SK-N-SH (cell line): ENCODE data around the gene HYLS1. TPM values are rescaled to one million over a fixed set of nuclear protein-coding genes. Genes with fewer than 3 reads are reported as not detected.
A peak's percentile ranks its signal among the peaks of the same experiment; 100 is the strongest.

ENCODE experiments used
- CTCF ChIA-PET: fragments of 300-600, 350-600 bp; formaldehyde crosslinking; extraction: SDS; loops from one replicate; lab custom pipeline; 2021; lab: Yijun Ruan, JAX
- POLR2A ChIA-PET: fragments of 350-600 bp; sonication (Branson Sonifier 250); formaldehyde crosslinking; extraction: SDS; loops from one replicate; lab custom pipeline; 2020; ENCODE audit warnings: antibody characterized with exemption, inconsistent platforms; lab: Yijun Ruan, JAX
- DNase-seq: peaks from one replicate; pipeline ENCODE4 v3.0.0; 2012
- H2AFZ ChIP-seq: fragments of 200-600 bp; sonication (generic); 2 replicates; pipeline ENCODE4 v1.8.1; 2016; ENCODE audit warnings: antibody characterized with exemption, mild to moderate bottlenecking, low read depth
- H3F3A ChIP-seq: fragments of 200-600 bp; sonication (generic); replicated peaks from 2 replicates; pipeline ENCODE3; 2016; ENCODE audit warnings: antibody characterized with exemption, mild to moderate bottlenecking; ENCODE audit not compliant: insufficient read depth
- H3K27ac ChIP-seq, 2 experiments: fragments of 200-500 bp in 1 of 2; fragments of 200-600 bp in 1 of 2; sonication (Bioruptor generic) in 1 of 2; sonication (generic), shearing (Covaris generic) in 1 of 2; 2 replicates each; pipeline versions ENCODE4 v1.5.1 to v1.6.1; 2014 to 2016; ENCODE audit warnings: low read depth in 2 of 2, inconsistent platforms in 1 of 2, low read length in 1 of 2, mild to moderate bottlenecking in 1 of 2, mixed read lengths in 1 of 2
- H3K27me3 ChIP-seq: fragments of 200-600 bp; sonication (generic), shearing (Covaris generic); 2 replicates; pipeline ENCODE4 v1.6.1; 2016; ENCODE audit warnings: mixed run types; ENCODE audit not compliant: insufficient read depth
- H3K36me3 ChIP-seq, 2 experiments: fragments of 200-500 bp in 1 of 2; fragments of 200-600 bp in 1 of 2; sonication (Bioruptor generic) in 1 of 2; sonication (generic) in 1 of 2; replicated peaks in 1 of 2; 2 replicates each; pipeline versions ENCODE3 to v1.5.1; 2014 to 2016; ENCODE audit warnings: low read length in 1 of 2, mild to moderate bottlenecking in 1 of 2; ENCODE audit not compliant: insufficient read depth in 2 of 2, control insufficient read depth in 1 of 2
- H3K4me1 ChIP-seq, 2 experiments: fragments of 200-500 bp in 1 of 2; fragments of 200-600 bp in 1 of 2; sonication (Bioruptor generic) in 1 of 2; sonication (generic), shearing (Covaris generic) in 1 of 2; 2 replicates each; pipeline versions ENCODE4 v1.5.1 to v1.6.1; 2014 to 2016; ENCODE audit warnings: low read depth in 1 of 2, low read length in 1 of 2, mixed run types in 1 of 2; ENCODE audit not compliant: insufficient read depth in 2 of 2, control insufficient read depth in 1 of 2
- H3K4me2 ChIP-seq: fragments of 200-600 bp; sonication (generic), shearing (Covaris generic); 2 replicates; pipeline ENCODE4 v1.6.1; 2017; ENCODE audit warnings: mixed run types
- H3K4me3 ChIP-seq, 2 experiments: fragments of 200-500 bp in 1 of 2; fragments of 200-600 bp in 1 of 2; sonication (Bioruptor generic) in 1 of 2; sonication (generic), shearing (Covaris generic) in 1 of 2; 2 replicates each; pipeline versions ENCODE4 v1.5.1 to v1.8.1; 2014 to 2016; ENCODE audit warnings: low read depth in 2 of 2, inconsistent platforms in 1 of 2, low read length in 1 of 2, mild to moderate bottlenecking in 1 of 2, mixed read lengths in 1 of 2, moderate library complexity in 1 of 2
- H3K79me2 ChIP-seq: fragments of 200-600 bp; sonication (generic); 2 replicates; pipeline ENCODE4 v1.8.1; 2017; ENCODE audit warnings: mild to moderate bottlenecking; ENCODE audit not compliant: insufficient read depth
- H3K9ac ChIP-seq: fragments of 200-600 bp; sonication (generic); 2 replicates; pipeline ENCODE4 v1.6.1; 2017; ENCODE audit warnings: mixed run types
- H3K9me2 ChIP-seq: fragments of 200-600 bp; sonication (generic); 2 replicates; pipeline ENCODE4 v1.6.1; 2017; ENCODE audit warnings: mixed run types
- H3K9me3 ChIP-seq: fragments of 200-600 bp; sonication (generic); 2 replicates; pipeline ENCODE4 v1.6.1; 2017; ENCODE audit warnings: mixed run types, mild to moderate bottlenecking, moderate library complexity
- H4K20me1 ChIP-seq: fragments of 200-600 bp; sonication (generic); 2 replicates; pipeline ENCODE4 v1.6.1; 2017; ENCODE audit warnings: mild to moderate bottlenecking, mixed run types; ENCODE audit not compliant: insufficient read depth
- EP300 ChIP-seq, 2 experiments: IDR thresholded peaks; 2 replicates each; pipeline versions ENCODE4 v1.4.0 to v1.6.1; 2012; ENCODE audit warnings: borderline replicate concordance in 1 of 2, low read depth in 1 of 2, low read length in 1 of 2
- FOXJ3 ChIP-seq: sonication (generic); formaldehyde crosslinking; IDR thresholded peaks from 2 replicates; pipeline ENCODE4 v1.5.1; 2020; ENCODE audit warnings: mild to moderate bottlenecking, missing genetic modification reagents
- GATA2 ChIP-seq: sonication (generic); formaldehyde crosslinking; IDR thresholded peaks from 2 replicates; pipeline ENCODE4 v1.5.0; 2020; ENCODE audit warnings: mild to moderate bottlenecking, missing genetic modification reagents
- JUND ChIP-seq: IDR thresholded peaks from 2 replicates; pipeline ENCODE4 v1.4.0; 2012
- RAD21 ChIP-seq: IDR thresholded peaks from 2 replicates; pipeline ENCODE4 v1.6.1; 2012; ENCODE audit warnings: mild to moderate bottlenecking, low read length
- RCOR1 ChIP-seq: fragments of 150-350 bp; IDR thresholded peaks from 2 replicates; pipeline ENCODE4 v1.6.1; 2017; ENCODE audit warnings: antibody characterized with exemption, low read length
- RXRA ChIP-seq: IDR thresholded peaks from 2 replicates; pipeline ENCODE4 v1.4.0; 2012; ENCODE audit warnings: low read depth, mild to moderate bottlenecking, borderline replicate concordance
- SIN3A ChIP-seq: IDR thresholded peaks from 2 replicates; pipeline ENCODE4 v1.6.1; 2012; ENCODE audit warnings: low read depth, mild to moderate bottlenecking, low read length, moderate library complexity, borderline replicate concordance
- TAF1 ChIP-seq: IDR thresholded peaks from 2 replicates; pipeline ENCODE4 v1.6.1; 2012; ENCODE audit warnings: low read depth, mild to moderate bottlenecking, low read length, moderate library complexity, borderline replicate concordance
- TCF12 ChIP-seq: IDR thresholded peaks from 2 replicates; pipeline ENCODE4 v1.4.0; 2012
- YY1 ChIP-seq: IDR thresholded peaks from 2 replicates; pipeline ENCODE4 v1.4.0; 2012; ENCODE audit warnings: low read depth, mild to moderate bottlenecking
- WGBS: methylation state at CpG from one replicate; pipeline ENCODE4 v1.1.6; 2017; ENCODE audit warnings: low lambda C conversion rate; 5-methylcytosine and 5-hydroxymethylcytosine counted together
- polyA plus RNA-seq, 3 experiments: library from polyadenylated mRNA; depleted of rRNA; stranded (reverse); fragments of >200 nt; gene quantifications; 2 replicates each; pipeline ENCODE4 v1.2.3, GENCODE V29; 2012
- TF ChIP-seq, protein P1 (sequence below): IDR thresholded peaks from 2 replicates; pipeline ENCODE4 v1.6.1; 2012; ENCODE audit warnings: mild to moderate bottlenecking, low read depth, low read length, moderate library complexity
- TF ChIP-seq, protein P2 (sequence below): IDR thresholded peaks from 2 replicates; pipeline ENCODE4 v1.4.0; 2012; ENCODE audit warnings: low read depth, borderline replicate concordance

The HYLS1 gene
- polyA plus RNA-seq, 1 of the 3 experiments (the other 2 are of a cell fraction) = 1.3 TPM

DNA sequence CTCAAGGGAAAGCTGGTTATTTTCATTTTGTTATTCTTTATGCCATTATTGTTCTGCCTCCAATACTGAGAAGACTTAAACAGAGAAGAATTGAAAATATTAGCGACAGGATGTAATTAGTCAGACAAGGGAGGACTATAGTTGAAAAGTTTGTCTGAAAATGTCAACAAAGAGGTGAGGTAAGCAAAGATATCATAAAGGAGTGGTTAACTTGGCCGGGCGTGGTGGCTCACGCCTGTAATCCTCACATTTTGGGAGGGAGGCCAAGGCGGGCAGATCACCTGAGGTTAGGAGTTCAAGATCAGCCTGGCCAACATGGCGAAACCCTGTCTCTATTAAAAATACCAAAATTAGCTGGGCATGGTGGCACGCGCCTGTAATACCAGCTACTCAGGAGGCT is 4.1 kb upstream of the HYLS1 start:
- POLR2A ChIA-PET = no interaction called here
- TF ChIP-seq SIN3A (no peak), RXRA (no peak), JUND (no peak), GATA2 (no peak), RAD21 (no peak), YY1 (no peak), FOXJ3 (CRISPR knock-in tag) (no peak), RCOR1 (no peak), EP300 (IDR thresholded peaks at IDR 0.05; ENCODE audit: borderline replicate concordance in 1 of 2, low read depth in 1 of 2, low read length in 1 of 2) (no peak)
- TF ChIP-seq, protein P1, sequence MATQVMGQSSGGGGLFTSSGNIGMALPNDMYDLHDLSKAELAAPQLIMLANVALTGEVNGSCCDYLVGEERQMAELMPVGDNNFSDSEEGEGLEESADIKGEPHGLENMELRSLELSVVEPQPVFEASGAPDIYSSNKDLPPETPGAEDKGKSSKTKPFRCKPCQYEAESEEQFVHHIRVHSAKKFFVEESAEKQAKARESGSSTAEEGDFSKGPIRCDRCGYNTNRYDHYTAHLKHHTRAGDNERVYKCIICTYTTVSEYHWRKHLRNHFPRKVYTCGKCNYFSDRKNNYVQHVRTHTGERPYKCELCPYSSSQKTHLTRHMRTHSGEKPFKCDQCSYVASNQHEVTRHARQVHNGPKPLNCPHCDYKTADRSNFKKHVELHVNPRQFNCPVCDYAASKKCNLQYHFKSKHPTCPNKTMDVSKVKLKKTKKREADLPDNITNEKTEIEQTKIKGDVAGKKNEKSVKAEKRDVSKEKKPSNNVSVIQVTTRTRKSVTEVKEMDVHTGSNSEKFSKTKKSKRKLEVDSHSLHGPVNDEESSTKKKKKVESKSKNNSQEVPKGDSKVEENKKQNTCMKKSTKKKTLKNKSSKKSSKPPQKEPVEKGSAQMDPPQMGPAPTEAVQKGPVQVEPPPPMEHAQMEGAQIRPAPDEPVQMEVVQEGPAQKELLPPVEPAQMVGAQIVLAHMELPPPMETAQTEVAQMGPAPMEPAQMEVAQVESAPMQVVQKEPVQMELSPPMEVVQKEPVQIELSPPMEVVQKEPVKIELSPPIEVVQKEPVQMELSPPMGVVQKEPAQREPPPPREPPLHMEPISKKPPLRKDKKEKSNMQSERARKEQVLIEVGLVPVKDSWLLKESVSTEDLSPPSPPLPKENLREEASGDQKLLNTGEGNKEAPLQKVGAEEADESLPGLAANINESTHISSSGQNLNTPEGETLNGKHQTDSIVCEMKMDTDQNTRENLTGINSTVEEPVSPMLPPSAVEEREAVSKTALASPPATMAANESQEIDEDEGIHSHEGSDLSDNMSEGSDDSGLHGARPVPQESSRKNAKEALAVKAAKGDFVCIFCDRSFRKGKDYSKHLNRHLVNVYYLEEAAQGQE = no peak
- TF ChIP-seq, protein P2, sequence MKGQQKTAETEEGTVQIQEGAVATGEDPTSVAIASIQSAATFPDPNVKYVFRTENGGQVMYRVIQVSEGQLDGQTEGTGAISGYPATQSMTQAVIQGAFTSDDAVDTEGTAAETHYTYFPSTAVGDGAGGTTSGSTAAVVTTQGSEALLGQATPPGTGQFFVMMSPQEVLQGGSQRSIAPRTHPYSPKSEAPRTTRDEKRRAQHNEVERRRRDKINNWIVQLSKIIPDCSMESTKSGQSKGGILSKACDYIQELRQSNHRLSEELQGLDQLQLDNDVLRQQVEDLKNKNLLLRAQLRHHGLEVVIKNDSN = no peak
- no peak overlapping the region for H3K9ac ChIP-seq
- WGBS = 73% methylated on average over 8 of the region's 8 CpGs
- H3K9me3 ChIP-seq = no peaks in the 10 kb centered on the region
- H3K9me2 ChIP-seq = no peaks in the 10 kb centered on the region
- no peak overlapping the region for H3K27ac ChIP-seq
- H3F3A ChIP-seq = peaks cover 3% of the 10 kb centered on the region
- DNase-seq = no peak
- no peak overlapping the region for H3K4me3 ChIP-seq
- H3K4me2 ChIP-seq = no peak overlapping the region
- no peaks in the 10 kb centered on the region for H3K36me3 ChIP-seq
- no peak overlapping the region for H2AFZ ChIP-seq
- no peaks in the 10 kb centered on the region for H4K20me1 ChIP-seq
- H3K4me1 ChIP-seq = no peaks in the 10 kb centered on the region; a peak in 1 of 4 replicates
- 0 out of 2 replicates have a peak, but pooled peaks cover 1% of the 10 kb centered on the region for H3K79me2 ChIP-seq
- no peaks in the 10 kb centered on the region for H3K27me3 ChIP-seq
- CTCF ChIA-PET = interaction anchor here (0.7 kb wide), 1 partner anchor 286 kb away, joined by 3 read pairs; no protein-coding TSS in a partner anchor

DNA sequence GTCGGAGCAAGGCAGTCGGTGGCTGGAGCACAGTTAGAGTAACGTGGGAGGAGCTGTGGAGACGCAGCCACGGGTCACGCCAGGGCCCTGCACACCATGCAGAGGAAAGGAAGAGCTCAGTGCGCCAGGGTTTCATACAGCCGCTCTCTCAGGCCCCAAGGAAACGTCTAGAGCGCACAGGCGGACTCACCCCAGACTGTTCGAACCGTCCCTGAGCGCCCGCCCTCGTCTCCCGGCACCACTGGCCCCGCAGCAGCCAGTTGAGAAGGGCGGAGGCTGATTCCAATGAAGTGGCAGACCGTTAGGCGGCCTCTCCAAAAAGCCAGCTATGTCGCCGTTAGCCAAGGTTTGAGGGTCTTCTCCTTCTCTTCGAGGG is 483 bp upstream of the HYLS1 start:
- Histone ChIP-seq H2AFZ (peak overlapping the region; percentile 68), H3K4me1 (no peaks in the 10 kb centered on the region; a peak in 2 of 4 replicates), H3K79me2 (peaks cover 11% of the 10 kb centered on the region; the same call in 1 of the 2 replicates), H3K27ac (no peak overlapping the region), H3K4me3 (peak overlapping the region in 1 of 2 experiments; percentile 82; a peak in 1 of 4 replicates), H4K20me1 (no peaks in the 10 kb centered on the region), H3K4me2 (no peak overlapping the region), H3K9me2 (no peaks in the 10 kb centered on the region), H3K9me3 (no peaks in the 10 kb centered on the region), H3K9ac (no peak overlapping the region), H3F3A (peaks cover 13% of the 10 kb centered on the region), H3K36me3 (peaks cover 0 to under 1% of the 10 kb centered on the region in 2 experiments), H3K27me3 (no peaks in the 10 kb centered on the region)
- ChIA-PET POLR2A (interaction anchor here (1.3 to 1.5 kb wide), 3 partner anchors 12 to 294 kb away, joined by 3 to 11 read pairs (median 6); partner anchors contain the start of genes PUS3 and STT3A), CTCF (interaction anchor here (0.9 to 3.6 kb wide), 4 partner anchors 10 to 458 kb away, joined by 3 to 22 read pairs (median 4); no protein-coding TSS in a partner anchor)
- TF ChIP-seq TAF1 (no peak), SIN3A (no peak), TCF12 (no peak)
- WGBS = 92% methylated on average over 13 of the region's 24 CpGs
- no peak for DNase-seq
